ENCODE measurements around the gene DCAF5.

- TF ChIP-seq, protein P1, sequence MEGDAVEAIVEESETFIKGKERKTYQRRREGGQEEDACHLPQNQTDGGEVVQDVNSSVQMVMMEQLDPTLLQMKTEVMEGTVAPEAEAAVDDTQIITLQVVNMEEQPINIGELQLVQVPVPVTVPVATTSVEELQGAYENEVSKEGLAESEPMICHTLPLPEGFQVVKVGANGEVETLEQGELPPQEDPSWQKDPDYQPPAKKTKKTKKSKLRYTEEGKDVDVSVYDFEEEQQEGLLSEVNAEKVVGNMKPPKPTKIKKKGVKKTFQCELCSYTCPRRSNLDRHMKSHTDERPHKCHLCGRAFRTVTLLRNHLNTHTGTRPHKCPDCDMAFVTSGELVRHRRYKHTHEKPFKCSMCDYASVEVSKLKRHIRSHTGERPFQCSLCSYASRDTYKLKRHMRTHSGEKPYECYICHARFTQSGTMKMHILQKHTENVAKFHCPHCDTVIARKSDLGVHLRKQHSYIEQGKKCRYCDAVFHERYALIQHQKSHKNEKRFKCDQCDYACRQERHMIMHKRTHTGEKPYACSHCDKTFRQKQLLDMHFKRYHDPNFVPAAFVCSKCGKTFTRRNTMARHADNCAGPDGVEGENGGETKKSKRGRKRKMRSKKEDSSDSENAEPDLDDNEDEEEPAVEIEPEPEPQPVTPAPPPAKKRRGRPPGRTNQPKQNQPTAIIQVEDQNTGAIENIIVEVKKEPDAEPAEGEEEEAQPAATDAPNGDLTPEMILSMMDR (IDR thresholded peaks at IDR 0.05): no peak
- TF ChIP-seq EZH2 (IDR thresholded peaks at IDR 0.05; ENCODE audit: borderline replicate concordance, insufficient read depth, low read depth, low read length, poor library complexity, severe bottlenecking): no peak
Measured at GRCh38 chr14:69073429-69073828, 79.5 kb downstream of the DCAF5 start.

Measured in B cell (primary cell).